PC-3 (cell line): ENCODE measurements around the gene ARHGEF7.

Experiments
- CTCF ChIP-seq: fragments of 300-600 bp; sonication (generic); conservative IDR thresholded peaks from 2 replicates; pipeline ENCODE4 v1.5.1; 2017; ENCODE audit warnings: antibody characterized with exemption, low read depth, mild to moderate bottlenecking, low read length
- EZH2 ChIP-seq: fragments of 300-600 bp; sonication (generic); IDR thresholded peaks from one replicate; pipeline ENCODE4 v1.6.1; 2017; ENCODE audit warnings: antibody characterized with exemption, mild to moderate bottlenecking, low read length; ENCODE audit not compliant: unreplicated experiment
- EZH2phosphoT487 ChIP-seq: fragments of 300-600 bp; sonication (generic); IDR thresholded peaks from 2 replicates; pipeline ENCODE4 v1.6.1; 2018; ENCODE audit warnings: mild to moderate bottlenecking, antibody characterized with exemption, low read length, borderline replicate concordance

- TF ChIP-seq CTCF = no peak
- no peak for TF ChIP-seq EZH2
- TF ChIP-seq EZH2phosphoT487 = no peak
These were observed 167.9 kb downstream of the ARHGEF7 start for GRCh38 chr13:111282997-111283396.
